NCI-H446 (cell line): ENCODE results near the gene NMT2.

ENCODE experiments used
- DNase-seq, 2 experiments: peaks; one replicate each; lab custom pipeline; 2025; lab: John Stamatoyannopoulos, UW

The NMT2 gene

DNA sequence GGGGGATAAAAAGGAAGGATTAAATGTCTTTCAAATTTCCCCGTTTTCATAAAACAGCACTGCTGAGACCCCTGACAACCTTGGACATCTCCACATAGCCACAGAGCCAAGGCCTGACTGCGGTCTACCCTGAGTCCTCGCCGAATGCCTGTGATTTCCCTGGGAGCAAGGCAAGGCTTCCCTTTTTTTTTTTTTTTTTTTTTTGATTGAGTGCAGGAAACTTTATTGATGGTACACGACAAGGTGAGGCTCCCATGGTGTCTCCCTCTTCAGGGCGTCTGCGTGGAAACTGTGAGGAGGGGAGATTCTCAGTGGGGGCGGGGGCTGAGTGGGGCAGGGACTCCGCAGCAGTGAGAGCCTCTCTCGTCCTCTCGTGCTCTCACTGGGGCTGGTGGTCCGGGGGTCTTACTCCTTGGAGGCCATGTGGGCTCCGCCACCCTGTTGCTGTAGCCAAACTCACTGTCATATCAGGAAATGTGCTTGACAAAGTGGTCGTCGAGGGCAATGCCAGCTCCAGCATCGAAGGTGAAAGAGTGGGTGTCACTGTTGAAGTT lies 75.6 kb downstream of the NMT2 start:
- DNase-seq, result no peak

DNA sequence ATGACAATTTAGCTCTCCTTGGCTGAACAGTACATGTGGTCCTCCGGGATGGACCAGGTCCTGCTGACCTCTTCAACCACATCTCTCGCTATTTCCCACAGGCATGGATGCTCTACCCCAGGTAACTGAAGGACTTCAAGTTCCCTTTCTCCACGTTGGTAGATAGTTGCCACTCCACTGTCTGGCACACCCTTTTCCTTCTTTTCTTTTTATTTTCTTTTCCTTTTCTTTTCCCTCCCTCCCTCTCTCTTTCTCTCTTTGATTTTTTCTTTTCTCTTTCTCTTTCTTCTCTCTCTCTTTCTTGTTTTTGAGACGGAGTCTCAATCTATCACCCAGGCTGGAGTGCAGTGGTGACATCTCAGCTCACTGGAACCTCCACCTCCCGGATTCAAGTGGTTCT lies 77.1 kb downstream of the NMT2 start:
- no peak for DNase-seq

GRCh38 chr10:15088428-15089261 lies 79.8 kb downstream of the NMT2 start, which contains the start of gene ACBD7:
Gene ACBD7 (minus strand): TSS chr10:15088776. CDS start chr10:15088728, 48 bp downstream.
- DNase-seq, result peak; percentile 38 to 82

- no peak for DNase-seq
Measured at GRCh38 chr10:15084502-15084922, 84.0 kb downstream of the NMT2 start.

DNA sequence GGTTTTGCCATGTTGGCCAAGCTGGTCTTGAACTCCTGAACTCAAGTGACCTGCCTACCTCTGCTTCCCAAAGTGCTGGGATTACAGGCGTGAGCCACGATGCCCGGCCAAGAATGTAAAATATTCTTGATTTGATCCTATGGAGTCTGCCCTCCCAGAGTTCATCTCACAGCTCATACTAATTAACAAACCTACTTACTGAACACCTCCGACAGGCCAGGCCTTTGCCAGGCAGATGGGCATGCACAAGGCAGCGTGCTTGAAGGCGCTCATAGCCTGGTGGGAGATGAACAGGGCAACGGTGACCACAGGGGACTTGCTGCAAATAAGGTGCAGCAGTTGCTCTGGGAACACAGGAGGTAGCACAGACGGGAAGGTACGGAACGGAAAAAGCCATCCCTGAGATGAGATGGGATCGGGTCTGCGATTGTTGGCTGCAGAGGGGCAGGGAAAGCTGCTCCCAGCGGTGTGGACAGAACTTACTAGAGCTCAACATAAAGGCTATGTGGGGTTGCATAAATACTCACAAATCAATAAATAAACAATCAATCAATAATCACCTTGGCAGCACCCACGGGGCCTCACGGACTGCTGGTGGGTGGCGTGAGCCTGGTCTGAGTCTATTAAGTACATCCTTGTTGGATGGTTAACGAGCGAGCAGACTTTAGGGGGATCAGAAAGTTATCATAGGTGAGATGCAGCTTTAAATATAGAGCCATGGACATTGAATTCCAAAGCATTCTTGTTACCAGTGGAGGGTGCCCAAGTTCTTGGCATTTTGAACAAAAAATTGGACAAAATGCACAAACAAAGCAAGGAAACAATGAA lies 84.6 kb downstream of the NMT2 start:
- DNase-seq, result no peak

DNA sequence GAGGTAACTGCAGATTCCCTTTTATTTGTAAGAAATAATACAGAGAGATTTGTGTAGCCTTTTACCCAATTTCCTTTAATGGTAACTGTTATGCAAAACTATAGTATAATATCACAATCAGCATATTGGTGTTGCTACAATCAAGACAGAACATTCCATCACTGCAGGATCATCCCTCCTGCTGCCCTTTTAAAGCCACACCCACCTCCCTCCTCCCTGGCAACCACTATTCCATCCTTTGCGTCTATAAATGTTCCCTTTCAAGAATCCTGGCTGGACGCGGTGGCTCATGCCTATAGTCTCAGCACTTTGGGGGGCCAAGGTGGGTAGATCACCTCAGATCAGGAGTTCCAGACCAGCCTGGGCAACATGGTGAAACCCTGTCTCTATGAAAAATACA lies 93.1 kb downstream of the NMT2 start:
- no peak for DNase-seq

DNA sequence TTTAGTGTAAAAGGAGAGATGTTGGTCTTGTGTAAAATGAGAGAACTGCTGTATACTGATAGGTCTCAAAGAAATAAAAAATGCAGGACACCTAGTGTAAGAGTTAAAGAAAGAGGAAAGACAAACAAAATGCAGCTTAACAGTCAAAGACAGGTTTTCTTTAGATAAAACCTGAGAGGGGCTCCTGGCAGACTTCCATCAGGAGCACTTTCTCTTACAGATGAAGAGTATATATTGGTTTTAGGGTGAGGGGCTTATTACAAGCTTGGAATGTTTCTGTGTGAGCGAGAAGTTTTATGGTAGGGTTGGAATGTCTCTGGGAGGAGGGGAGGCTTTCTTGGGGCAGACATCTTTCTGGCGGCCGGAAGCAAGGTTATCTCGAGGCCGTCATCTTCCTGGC lies 96.1 kb downstream of the NMT2 start:
- no peak for DNase-seq

DNA sequence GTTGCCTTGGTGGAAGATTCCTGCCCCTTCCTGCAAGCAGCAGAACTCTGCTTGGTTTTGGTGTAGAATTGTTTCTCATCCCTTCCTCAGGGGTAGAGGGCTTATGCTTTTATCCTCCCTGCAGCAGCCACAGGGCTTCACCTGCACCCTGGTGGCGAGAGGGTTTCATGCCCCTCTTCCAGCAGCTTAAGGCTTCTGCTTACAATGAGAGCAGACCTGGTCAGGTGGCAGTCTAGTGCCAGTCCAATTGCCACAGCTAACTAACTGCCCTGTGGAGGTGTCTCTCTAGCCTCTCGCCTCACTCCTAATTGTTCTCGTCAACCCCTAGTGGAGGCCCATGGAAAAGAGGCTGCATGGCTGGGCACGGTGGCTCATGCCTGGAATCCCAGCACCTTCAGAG lies 99.3 kb downstream of the NMT2 start:
- no peak for DNase-seq

DNA sequence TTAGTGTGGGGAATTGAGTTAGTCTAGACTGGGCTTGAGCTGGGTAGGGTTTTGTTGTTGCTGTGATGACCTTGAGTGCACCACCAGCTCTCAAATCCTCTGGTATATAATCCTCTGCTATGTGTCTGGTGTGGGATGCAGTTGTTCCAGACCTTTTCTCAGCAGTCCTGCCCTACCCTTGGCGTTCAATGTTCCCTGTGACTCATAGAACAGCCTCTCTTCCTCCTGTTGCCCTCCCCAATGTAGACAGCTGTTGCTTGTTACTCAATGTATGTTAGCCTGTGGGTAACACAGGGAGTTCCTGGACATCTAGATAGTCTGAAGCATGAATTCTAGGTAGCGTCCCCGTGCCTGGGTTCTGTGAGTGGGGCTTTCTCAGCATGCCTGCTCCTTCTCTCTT lies 99.7 kb downstream of the NMT2 start:
- DNase-seq, result no peak

DNA sequence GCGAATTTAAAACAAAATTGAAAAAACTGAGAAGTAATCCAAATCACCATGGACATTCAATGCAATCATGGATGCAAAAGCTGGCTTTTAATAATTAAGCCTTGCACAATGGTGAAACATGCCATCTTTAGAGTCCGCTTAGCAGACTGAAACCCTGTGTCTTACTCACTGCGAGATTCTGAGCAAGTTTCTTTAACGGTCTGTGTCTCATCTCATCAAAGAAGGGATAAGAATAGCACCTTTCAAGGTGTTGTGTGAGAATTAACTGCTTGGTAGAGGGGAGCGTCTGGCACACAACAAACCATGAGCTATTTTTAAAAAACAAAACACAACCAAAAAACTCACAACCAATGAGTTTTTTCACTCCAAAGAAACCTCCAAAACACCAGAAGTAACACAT lies 101.3 kb downstream of the NMT2 start:
- no peak for DNase-seq

DNA sequence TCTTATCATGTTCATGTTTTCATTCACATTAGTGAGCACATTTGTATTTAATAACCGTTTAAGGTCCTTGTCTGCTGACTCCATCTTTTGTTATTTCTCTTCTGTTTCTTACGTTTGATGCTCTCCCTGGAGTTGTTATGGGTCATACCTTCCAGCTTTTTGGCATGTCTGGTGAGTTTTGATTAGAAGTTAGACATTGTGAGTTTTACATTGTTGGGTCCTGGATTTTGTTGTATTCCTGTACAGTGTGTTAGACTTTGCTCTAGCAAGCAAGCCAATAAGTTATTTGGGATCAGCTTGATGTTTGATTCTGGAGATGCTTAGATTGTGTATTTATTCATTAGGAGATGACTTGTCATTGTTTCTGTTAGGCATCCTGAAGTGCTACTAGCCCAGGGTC lies 107.9 kb downstream of the NMT2 start:
- DNase-seq, result no peak

GRCh38 chr10:15059914-15060313 lies 108.6 kb downstream of the NMT2 start:
- DNase-seq, result no peak

DNA sequence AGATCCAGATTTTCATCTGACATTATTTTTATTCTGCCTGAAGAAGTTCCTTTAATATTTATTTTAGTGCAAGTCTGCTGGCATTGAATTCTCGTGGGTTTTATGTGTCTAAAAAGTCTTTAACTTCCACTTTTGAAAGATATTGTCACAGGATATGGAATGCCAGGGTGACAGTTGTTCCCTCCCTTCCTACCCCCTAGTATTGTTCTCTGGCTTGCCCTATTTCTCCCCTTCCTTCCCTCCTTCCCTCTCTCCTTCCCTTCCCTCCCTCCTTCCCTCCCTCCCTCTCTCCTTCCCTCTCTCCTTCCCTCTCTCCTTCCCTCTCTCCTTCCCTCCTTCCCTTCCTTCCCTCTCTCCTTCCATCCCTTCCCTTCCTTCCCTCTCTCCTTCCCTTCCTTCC lies 109.8 kb downstream of the NMT2 start:
- no peak for DNase-seq
